GM21825 (cell line): ENCODE results near the gene CAPN5.

Experiments
- ATAC-seq: cut with Tn5 transposase; IDR thresholded peaks from one replicate; pipeline ENCODE4 v1.9.1; 2021; ENCODE audit warnings: mild to moderate bottlenecking, moderate library complexity; ENCODE audit not compliant: unreplicated experiment

Gene CAPN5

DNA sequence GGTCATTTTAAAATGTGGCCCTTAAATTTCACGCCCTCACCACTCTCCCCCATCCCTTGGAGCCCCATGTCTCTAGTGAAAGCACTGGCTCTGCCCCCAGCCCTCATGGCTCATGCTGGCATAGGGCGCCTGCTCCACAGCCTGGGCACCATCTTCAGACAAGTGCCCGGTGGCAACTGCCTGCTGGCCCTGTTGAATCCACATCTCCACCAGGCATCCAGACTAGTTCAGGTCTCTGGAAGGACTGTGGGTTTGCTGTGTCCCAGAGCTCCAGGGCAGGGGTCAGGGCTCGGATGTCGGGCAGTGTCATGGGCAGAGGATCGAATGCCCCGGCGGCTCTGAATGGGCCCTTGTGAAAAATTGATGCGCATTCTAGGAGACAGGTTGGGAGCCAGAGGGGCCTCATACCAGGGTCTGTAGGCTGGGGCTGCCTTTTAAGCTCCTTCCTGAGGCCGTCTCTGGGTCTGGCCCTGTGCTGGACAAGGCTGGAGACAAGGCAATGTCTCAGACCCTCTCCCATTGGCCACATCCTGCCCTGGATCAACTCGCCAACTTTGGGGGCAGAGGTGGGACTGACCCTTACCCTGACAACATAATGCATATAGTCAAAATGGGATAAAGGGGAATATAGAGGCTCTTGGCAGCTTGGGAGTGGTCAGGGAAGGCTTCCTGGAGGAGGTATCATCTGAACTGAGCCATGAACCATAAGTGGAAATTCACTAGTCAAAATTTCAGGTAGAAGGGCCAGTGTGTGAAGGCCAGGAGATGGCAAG, 62.5 kb downstream of the CAPN5 start:
- no peak for ATAC-seq

DNA sequence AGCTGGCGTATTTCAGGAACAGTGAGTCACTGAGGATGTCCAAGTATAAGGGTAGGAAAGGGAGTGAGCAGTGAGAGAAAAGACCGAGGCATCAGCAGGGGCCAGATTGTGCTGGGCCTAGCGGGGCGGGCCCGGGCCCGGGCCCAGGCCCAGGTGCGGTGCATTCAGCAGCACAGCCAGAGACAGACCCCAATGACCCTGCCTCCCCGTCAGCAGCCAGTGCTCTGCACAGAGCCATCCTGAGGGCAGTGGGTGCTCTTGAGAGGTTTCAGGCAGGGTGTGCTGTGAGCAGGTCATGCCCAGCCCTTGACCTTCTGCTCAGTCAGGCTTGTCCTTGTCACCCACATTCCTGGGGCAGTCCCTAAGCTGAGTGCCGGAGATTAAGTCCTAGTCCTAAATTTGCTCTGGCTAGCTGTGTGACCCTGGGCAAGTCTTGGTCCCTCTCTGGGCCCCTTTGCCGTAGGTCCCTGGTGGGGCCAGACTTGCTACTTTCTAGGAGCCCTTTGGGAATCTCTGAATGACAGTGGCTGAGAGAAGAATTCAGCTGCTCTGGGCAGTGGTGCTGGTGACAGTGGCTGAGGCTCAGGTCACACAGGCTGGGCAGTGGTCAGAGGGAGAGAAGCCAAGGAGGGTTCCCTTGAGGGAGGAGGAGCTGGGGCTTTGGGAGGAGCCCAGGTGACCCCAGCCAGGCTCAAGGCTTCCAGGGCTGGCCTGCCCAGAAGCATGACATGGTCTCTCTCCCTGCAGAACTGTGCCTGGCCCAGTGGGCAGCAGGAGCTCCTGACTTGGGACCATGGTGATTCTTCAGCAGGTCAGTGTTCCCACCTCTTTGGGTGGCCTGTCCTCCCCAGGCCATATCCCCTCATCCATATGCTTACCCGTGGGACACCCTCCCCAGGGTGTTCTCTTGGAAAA, 63.3 kb downstream of the CAPN5 start:
- no peak for ATAC-seq

- no peak for ATAC-seq
Observed at GRCh38 chr11:77130763-77131513, 64.2 kb downstream of the CAPN5 start.

DNA sequence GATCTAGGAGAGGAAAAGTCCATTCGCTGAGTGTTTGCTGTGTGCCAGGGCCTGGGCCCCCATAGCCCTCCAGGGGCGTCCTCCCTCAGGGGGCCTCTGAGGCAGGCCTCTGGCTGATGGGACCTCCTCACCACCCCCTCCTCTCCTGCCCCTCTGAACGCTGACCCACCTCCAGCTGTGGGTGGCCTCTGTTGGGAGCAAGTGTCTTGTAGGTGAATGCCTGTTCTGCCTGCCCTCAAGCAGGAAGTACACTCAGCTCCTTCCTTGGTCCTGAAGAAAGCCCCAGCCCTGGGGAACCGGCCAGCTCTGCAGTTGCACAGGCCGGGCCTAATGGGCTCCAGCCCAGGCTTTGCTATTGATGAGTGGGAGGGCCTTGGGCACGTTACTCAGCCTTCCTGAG, 64.8 kb downstream of the CAPN5 start:
- ATAC-seq, result no peak

DNA sequence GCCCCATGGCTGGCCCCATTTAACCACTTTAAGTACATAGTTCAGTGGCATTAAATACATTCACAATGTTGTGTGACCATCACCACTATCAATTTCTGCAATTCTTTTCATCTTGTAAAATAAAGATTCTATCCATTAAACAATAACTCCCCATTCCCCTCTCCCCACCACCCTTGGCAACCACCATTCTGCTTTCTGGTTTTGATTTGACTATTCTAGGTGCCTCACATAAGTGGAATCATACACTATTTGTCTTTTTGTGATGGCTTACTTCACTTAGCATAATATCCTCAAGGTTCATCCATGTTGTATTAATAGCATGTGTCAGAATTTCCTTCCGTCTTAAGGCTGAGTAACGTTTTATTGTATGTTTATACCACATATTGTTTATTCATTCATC, 68.3 kb downstream of the CAPN5 start:
- ATAC-seq, result no peak

DNA sequence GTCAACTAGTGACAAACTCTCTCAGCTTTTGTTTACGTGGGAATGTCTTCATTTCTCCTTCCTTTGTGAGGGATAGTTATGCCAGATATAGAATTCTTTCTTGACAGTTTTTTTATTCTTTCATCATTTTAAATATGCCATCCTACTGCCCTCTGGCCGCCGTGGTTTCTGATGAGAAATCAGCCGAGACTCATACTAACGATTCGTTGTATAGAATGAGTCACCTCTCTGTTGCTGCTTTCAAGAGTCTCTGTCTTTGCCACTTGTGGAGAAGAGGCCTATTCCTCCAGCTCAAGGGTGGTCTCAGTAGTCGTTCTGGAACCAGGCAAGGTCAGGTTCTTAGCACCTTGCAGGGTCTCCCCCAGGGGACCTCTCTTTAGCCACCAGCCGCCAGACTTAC, 69.3 kb downstream of the CAPN5 start:
- no peak for ATAC-seq

DNA sequence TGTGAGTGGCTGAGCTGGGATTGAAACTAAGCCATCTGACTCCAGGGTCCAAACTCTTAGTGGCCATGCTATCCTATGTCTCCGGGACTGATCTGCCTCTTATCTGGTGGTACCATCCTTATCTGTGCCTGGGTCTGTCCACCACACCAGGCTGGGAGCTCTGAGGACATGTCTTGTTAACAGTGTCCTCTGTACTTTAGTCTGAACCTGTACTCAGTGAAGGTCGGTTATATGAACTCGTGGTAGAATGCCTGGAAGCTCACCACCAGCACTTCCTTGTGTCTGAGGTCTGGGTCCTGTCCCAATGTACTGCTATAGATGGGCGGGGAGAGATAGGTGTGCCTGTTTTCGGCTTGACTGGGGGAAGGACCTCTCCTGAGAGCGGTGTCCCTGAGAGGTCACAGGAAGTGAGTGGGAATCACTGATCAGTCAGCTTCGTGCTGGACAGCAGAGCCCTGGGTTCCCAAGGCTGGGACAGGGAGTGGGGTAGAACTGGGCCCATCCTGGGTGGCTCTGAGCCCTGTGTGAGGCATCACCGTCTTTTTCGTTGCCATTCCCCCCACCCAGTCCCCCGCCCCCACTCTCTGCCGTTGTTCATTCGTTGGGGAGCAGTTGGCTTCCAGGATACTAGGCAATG, 70.1 kb downstream of the CAPN5 start:
- ATAC-seq, result no peak

DNA sequence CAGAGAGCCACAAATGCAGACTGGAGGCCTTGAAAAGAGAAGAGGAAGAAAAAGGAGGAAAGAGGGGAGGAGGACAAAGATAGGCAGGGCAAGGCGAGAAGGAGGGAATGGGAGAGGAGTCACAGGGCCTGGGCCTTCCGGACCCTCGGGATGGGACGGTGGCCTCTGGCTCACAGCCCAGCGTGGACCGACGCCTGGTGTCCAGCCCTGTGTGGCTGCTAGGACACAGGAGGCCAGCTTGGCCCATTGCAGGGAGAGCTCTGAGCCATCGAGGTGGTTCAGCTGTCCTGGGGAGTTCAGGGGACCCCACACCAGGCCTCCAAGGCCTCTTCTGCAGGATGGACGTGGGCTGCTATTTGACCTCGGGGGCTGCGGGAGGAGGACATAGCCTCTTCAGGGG, 70.7 kb downstream of the CAPN5 start:
- ATAC-seq, result no peak

DNA sequence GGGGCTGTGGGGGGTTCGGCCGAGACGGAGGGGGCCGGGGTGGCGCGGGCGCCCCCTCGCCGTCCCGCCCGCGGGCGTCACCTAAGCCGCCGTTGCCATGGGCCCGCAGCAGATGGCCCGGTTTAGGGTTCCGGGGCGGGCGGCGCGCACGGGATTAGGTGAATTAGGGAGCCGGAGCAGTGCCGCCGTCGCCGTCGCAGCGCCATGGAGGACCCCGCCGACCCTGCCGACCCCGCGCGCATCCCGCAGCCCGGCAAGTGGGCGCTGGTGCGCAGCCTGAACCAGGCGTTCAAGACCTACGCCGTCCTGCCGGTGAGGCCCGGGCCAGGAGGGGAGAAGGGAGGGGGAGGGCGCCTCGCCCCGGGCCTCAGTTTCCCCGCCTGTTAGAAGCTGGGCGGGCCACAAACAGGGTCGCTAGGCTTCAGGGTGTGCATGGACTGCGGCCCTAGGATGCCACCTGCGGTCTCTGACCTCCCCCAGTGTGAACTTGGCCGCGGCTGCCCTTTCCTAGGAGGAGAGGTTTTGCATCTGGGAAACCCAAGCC, 71.4 kb downstream of the CAPN5 start:
- no peak for ATAC-seq

GRCh38 chr11:77139201-77139600, 72.4 kb downstream of the CAPN5 start:
- no peak for ATAC-seq

DNA sequence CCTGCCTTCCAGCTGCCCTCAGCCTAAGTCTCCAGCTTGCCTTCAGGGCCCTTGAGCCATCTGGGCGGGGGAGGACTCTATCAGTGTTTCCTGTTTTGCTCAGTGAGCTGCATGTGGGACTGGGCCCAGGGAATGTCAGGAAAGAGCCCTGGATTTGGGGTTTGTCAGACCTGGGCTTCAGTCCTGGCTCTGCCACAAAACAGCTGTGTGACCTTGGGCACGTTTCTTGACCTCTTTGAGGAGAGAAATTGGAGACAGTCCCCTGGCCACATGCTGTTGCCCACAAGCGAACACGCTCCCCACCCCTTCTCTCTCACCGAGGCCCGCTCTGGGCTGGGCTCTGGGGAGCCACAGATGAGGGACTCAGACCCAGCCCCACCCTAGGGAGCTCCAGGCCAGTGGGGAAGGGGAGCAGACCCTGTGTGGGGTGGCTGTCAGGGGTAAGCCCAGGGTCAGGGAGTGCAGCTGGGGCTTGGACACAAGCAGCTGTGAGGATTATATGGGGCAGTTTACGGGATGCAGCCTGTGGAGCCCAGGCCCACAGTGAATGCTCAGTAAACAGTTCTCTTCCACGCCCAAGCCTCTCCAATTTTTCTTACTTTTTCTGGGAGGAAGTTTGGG, 73.6 kb downstream of the CAPN5 start:
- ATAC-seq, result no peak

DNA sequence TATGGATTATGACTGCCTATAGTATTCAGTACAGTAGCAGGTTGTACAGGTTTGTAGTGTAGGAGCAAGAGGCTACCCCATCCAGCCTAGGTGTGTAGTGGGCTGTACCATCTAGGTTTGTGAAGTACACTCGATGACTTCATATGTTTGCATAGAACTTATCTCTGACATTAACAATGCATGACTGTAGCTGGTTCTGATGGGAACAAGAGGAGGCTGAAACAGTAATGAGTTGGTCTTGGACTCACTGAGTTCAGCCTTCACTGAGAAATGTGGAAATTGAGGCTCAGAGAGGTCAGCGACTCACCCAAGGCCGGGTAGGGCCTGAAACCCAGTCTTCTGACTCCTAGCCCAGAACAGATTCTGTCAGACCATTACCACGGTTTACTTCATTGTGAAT, 74.3 kb downstream of the CAPN5 start:
- no peak for ATAC-seq

GRCh38 chr11:77141475-77141874, 74.7 kb downstream of the CAPN5 start:
- no peak for ATAC-seq

DNA sequence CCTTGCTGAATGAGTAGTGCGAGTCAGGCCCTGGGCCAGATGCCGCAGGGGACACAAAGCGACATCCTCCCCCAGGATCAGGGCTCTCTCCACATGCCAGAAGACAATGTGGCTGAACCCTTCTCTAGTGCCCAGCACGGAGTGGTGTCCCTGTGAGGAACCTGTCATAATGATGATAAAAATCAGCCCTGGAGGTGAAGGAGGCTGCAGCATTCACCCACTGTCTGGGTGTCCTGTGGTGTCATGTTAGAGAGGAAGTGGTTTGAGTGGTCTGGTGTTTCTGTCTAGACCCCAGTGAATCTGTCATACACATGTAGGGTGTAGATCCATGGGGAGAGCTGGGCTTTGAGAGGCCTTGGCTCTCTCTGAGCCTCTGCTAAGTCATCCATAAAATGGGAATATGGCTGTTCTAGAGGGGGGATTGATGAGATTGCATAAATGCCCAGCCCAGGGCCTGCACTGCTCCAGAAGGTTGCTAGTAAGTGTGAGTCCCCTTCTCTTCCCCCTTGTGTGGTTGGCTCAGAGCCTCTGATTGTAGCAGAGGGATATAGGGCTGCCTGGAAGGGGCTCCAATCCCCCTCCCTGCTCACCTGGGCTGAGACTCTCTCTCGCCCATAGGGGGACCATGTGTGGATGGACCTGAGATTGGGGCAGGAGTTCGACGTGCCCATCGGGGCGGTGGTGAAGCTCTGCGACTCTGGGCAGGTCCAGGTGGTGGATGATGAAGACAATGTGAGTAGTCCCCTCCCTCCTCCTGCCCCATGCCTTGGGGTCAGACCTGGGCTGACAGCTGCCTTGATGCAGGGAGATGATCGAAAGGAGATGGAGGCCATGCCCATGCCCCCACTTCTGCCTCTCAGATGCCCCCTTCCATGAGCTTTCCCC, 75.6 kb downstream of the CAPN5 start:
- ATAC-seq, result no peak

- ATAC-seq, result no peak
Observed at GRCh38 chr11:77143405-77144020, 76.7 kb downstream of the CAPN5 start.

- no peak for ATAC-seq
Observed at GRCh38 chr11:77144196-77144856, 77.6 kb downstream of the CAPN5 start.

GRCh38 chr11:77144857-77145428, 78.2 kb downstream of the CAPN5 start:
- no peak for ATAC-seq
